HCT116 (cell line): ENCODE measurements around the gene RAET1E. TPM values are rescaled to one million over a fixed set of nuclear protein-coding genes. Genes with fewer than 3 reads are reported as not detected.

Experiments used
- ATAC-seq: fragments of 200-7000 bp; cut with Tn5 transposase; 2 replicates; pipeline ENCODE4 v1.9.1; 2020; ENCODE audit warnings: mild to moderate bottlenecking, moderate library complexity
- BruUV-seq: library from RNA; stranded (reverse); fragments of 400-500 nt; replicated peaks from 2 replicates; lab custom pipeline; 2021; lab: Mats Ljungman, UMichigan
- CTCF ChIA-PET: fragments of 300-600 bp; sonication (Branson Sonifier 250); formaldehyde crosslinking; loops from one replicate; lab custom pipeline; 2021; ENCODE audit warnings: antibody characterized with exemption; lab: Charles Lee
- POLR2A ChIA-PET: fragments of 300-600, 350-600 bp; sonication (Branson Sonifier 250); formaldehyde crosslinking; loops from one replicate; lab custom pipeline; 2021; ENCODE audit warnings: antibody characterized with exemption; lab: Charles Lee
- RAD21 ChIA-PET, 2 experiments: fragments of 300-600 bp; sonication (Branson Sonifier 250); formaldehyde crosslinking; loops; one replicate each; lab custom pipeline; 2023; ENCODE audit warnings: low total read pairs in 2 of 2; ENCODE audit not compliant: uncharacterized antibody in 2 of 2, unreplicated experiment in 2 of 2, low non-redundant PET in 1 of 2; lab: Charles Lee
- DNase-seq: peaks from one replicate; pipeline ENCODE4 v3.0.0-alpha.2; 2010; ENCODE audit warnings: low read depth, low spot score
- H2AFZ ChIP-seq: fragments of 200-600 bp; shearing (Covaris generic), sonication (generic); 2 replicates; pipeline ENCODE4 v1.6.1; 2017; ENCODE audit warnings: low read depth, mixed run types, mixed read lengths, antibody characterized with exemption, low read length; ENCODE audit not compliant: poor library complexity, severe bottlenecking
- H3K27ac ChIP-seq: 2 replicates; pipeline ENCODE4 v1.5.1; 2012; ENCODE audit warnings: low read depth, low read length
- H3K27me3 ChIP-seq: fragments of 200-600 bp; sonication (generic); 2 replicates; pipeline ENCODE4 v1.6.1; 2016; ENCODE audit warnings: mixed run types, low read length, mixed read lengths; ENCODE audit not compliant: insufficient read depth
- H3K36me3 ChIP-seq, 2 experiments: fragments of 200-500 bp in 1 of 2; fragments of 200-600 bp in 1 of 2; sonication (Bioruptor generic) in 1 of 2; sonication (generic) in 1 of 2; 2 replicates each; pipeline versions ENCODE4 v1.5.1 to v1.6.1; 2014 to 2016; ENCODE audit warnings: low read length in 2 of 2, inconsistent platforms in 1 of 2, mixed read lengths in 1 of 2, mixed run types in 1 of 2; ENCODE audit not compliant: insufficient read depth in 2 of 2, control insufficient read depth in 1 of 2
- H3K4me1 ChIP-seq, 2 experiments: fragments of 200-600 bp in 1 of 2; sonication (generic) in 1 of 2; 2 replicates each; pipeline versions ENCODE4 v1.5.1 to v1.6.1; 2012 to 2017; ENCODE audit warnings: low read length in 2 of 2, inconsistent platforms in 1 of 2, mild to moderate bottlenecking in 1 of 2, mixed read lengths in 1 of 2, mixed run types in 1 of 2, moderate library complexity in 1 of 2; ENCODE audit not compliant: insufficient read depth in 2 of 2, control insufficient read depth in 1 of 2
- H3K4me2 ChIP-seq: fragments of 200-600 bp; sonication (generic); 2 replicates; pipeline ENCODE4 v1.6.1; 2017; ENCODE audit warnings: mixed run types, low read length, mixed read lengths
- H3K4me3 ChIP-seq, 2 experiments: fragments of 200-600 bp in 1 of 2; sonication (generic) in 1 of 2; replicated peaks in 1 of 2; 2 replicates each; pipeline ENCODE4 v1.5.1; 2011 to 2016; ENCODE audit warnings: low read length in 2 of 2, control low read depth in 1 of 2, low read depth in 1 of 2, mild to moderate bottlenecking in 1 of 2, mixed read lengths in 1 of 2, mixed run types in 1 of 2
- H3K79me2 ChIP-seq: fragments of 200-600 bp; sonication (generic); 2 replicates; pipeline ENCODE4 v1.6.1; 2017; ENCODE audit warnings: mild to moderate bottlenecking, mixed run types, low read length, moderate library complexity, mixed read lengths; ENCODE audit not compliant: insufficient read depth
- H3K9ac ChIP-seq: fragments of 200-600 bp; sonication (generic); 2 replicates; pipeline ENCODE4 v1.6.1; 2016; ENCODE audit warnings: low read length, mixed read lengths
- H3K9me2 ChIP-seq: fragments of 200-600 bp; sonication (generic), shearing (Covaris generic); 2 replicates; pipeline ENCODE4 v1.6.1; 2017; ENCODE audit warnings: mixed run types, mild to moderate bottlenecking, moderate library complexity; ENCODE audit not compliant: insufficient read depth
- H3K9me3 ChIP-seq, 2 experiments: fragments of 200-500 bp in 1 of 2; fragments of 200-600 bp in 1 of 2; sonication (Bioruptor generic) in 1 of 2; sonication (generic) in 1 of 2; 2 replicates each; pipeline ENCODE4 v1.6.1; 2014 to 2017; ENCODE audit warnings: low read length in 2 of 2, mixed read lengths in 2 of 2, inconsistent platforms in 1 of 2, low read depth in 1 of 2, mild to moderate bottlenecking in 1 of 2, mixed run types in 1 of 2, moderate library complexity in 1 of 2; ENCODE audit not compliant: control insufficient read depth in 1 of 2, insufficient read depth in 1 of 2
- H4K20me1 ChIP-seq: fragments of 200-600 bp; sonication (generic), shearing (Covaris generic); 2 replicates; pipeline ENCODE4 v1.6.1; 2017; ENCODE audit warnings: mixed run types, mild to moderate bottlenecking, moderate library complexity; ENCODE audit not compliant: insufficient read depth
- CTCF ChIP-seq, 3 experiments: fragments of 200-600 bp in 1 of 3; sonication (generic) in 1 of 3; IDR thresholded peaks in 2 of 3; conservative IDR thresholded peaks in 1 of 3; 2 replicates each; pipeline ENCODE4 v1.5.1; 2012 to 2017; ENCODE audit warnings: low read depth in 2 of 3, low read length in 2 of 3, antibody characterized with exemption in 1 of 3, borderline replicate concordance in 1 of 3, control low read depth in 1 of 3, mild to moderate bottlenecking in 1 of 3, mixed read lengths in 1 of 3, mixed run types in 1 of 3, moderate library complexity in 1 of 3; ENCODE audit not compliant: insufficient read depth in 1 of 3
- EZH2 ChIP-seq: fragments of 200-600 bp; sonication (generic); IDR thresholded peaks from 2 replicates; pipeline ENCODE4 v1.6.1; 2017; ENCODE audit warnings: antibody characterized with exemption, mixed run types
- EZH2phosphoT487 ChIP-seq: fragments of 200-600 bp; IDR thresholded peaks from 2 replicates; pipeline ENCODE4 v1.6.1; 2018; ENCODE audit warnings: antibody characterized with exemption, borderline replicate concordance
- FOSL1 ChIP-seq: IDR thresholded peaks from 2 replicates; pipeline ENCODE4 v1.6.1; 2012; ENCODE audit warnings: low read depth
- JUND ChIP-seq: IDR thresholded peaks from 2 replicates; pipeline ENCODE4 v1.6.1; 2012
- MAX ChIP-seq: IDR thresholded peaks from 2 replicates; pipeline ENCODE4 v1.6.1; 2012
- POLR2A ChIP-seq: IDR thresholded peaks from 2 replicates; pipeline ENCODE4 v1.7.0; 2011; ENCODE audit warnings: borderline replicate concordance; ENCODE audit not compliant: insufficient read depth, insufficient read length; ENCODE audit errors: extremely low read depth
- POLR2AphosphoS5 ChIP-seq: IDR thresholded peaks from 2 replicates; pipeline ENCODE4 v1.6.1; 2011; ENCODE audit warnings: mild to moderate bottlenecking, low read depth, low read length, moderate library complexity
- RAD21 ChIP-seq: IDR thresholded peaks from 2 replicates; pipeline ENCODE4 v1.6.1; 2012; ENCODE audit warnings: low read depth, mild to moderate bottlenecking
- REST ChIP-seq: IDR thresholded peaks from 2 replicates; pipeline ENCODE4 v1.6.1; 2012; ENCODE audit warnings: low read depth
- SP1 ChIP-seq: IDR thresholded peaks from 2 replicates; pipeline ENCODE4 v1.6.1; 2012; ENCODE audit warnings: low read depth
- SRF ChIP-seq: IDR thresholded peaks from 2 replicates; pipeline ENCODE4 v1.6.1; 2012; ENCODE audit warnings: low read depth
- YY1 ChIP-seq: IDR thresholded peaks from 2 replicates; pipeline ENCODE4 v1.6.1; 2011; ENCODE audit warnings: low read length, low read depth, moderate library complexity, mild to moderate bottlenecking; ENCODE audit not compliant: insufficient replicate concordance; ENCODE audit errors: extremely low read depth
- ZFX ChIP-seq: fragments of 450-650 bp; IDR thresholded peaks from 2 replicates; pipeline ENCODE4 v1.6.1; 2017
- ZNF274 ChIP-seq: fragments of 200-500 bp; sonication (Bioruptor generic); IDR thresholded peaks from 2 replicates; pipeline ENCODE4 v1.6.1; 2014; ENCODE audit warnings: mild to moderate bottlenecking, low read depth, low read length, inconsistent platforms
- intact Hi-C: fragments of 100-400 bp; cut with micrococcal nuclease; formaldehyde crosslinking; loops from 2 replicates; pipeline ENCODE4 v1.10.0; 2022
- total RNA-seq: library from RNA; stranded (reverse); gene quantifications from one replicate; pipeline ENCODE4 v1.2.1, GENCODE V29; 2021; ENCODE audit not compliant: unreplicated experiment

Gene RAET1E
- total RNA-seq, 1 experiment from 2014 or later, result 3.9 TPM

- BruUV-seq, result no TSS peak
- no peak overlapping the region for H3K9ac ChIP-seq
- no peak for ATAC-seq
These were observed 38.0 kb downstream of the RAET1E start for GRCh38 chr6:149859938-149860337.

More at GRCh38 chr6:149859938-149860337, 38.0 kb downstream of the RAET1E start:
- no peak for TF ChIP-seq ZFX
- TF ChIP-seq JUND, result no peak
- TF ChIP-seq EZH2, result no peak
- TF ChIP-seq FOSL1, result no peak
- TF ChIP-seq EZH2phosphoT487, result no peak
- TF ChIP-seq RAD21, result no peak
- TF ChIP-seq YY1, result no peak
- no peak for TF ChIP-seq REST
- TF ChIP-seq SP1, result no peak
- TF ChIP-seq MAX, result no peak
- no peak for TF ChIP-seq POLR2AphosphoS5
- no peak for TF ChIP-seq ZNF274
- no peak for TF ChIP-seq POLR2A
- no peak for TF ChIP-seq CTCF (IDR thresholded peaks at IDR 0.05 in 2 of 3, conservative IDR thresholded peaks at IDR 0.05 in 1 of 3; ENCODE audit: borderline replicate concordance in 1 of 3, insufficient read depth in 1 of 3, low read depth in 2 of 3, low read length in 2 of 3)
- no peak for TF ChIP-seq SRF
- TF ChIP-seq, all 23 proteins: peak for 0
- H3K9me3 ChIP-seq, result no peaks in the 10 kb centered on the region
- no peak overlapping the region for H2AFZ ChIP-seq
- H4K20me1 ChIP-seq, result no peaks in the 10 kb centered on the region
- ChIA-PET POLR2A (interaction anchor here (0.9 kb wide), 1 partner anchor 14 kb away, joined by 3 read pairs; no protein-coding TSS in a partner anchor), CTCF (no interaction called here), RAD21 (no interaction called here)
- no peak overlapping the region for H3K4me2 ChIP-seq
- no peak overlapping the region for H3K27ac ChIP-seq
- no peaks in the 10 kb centered on the region for H3K27me3 ChIP-seq
- H3K4me3 ChIP-seq, result no peak overlapping the region
- intact Hi-C loops, result no loop called here
- H3K4me1 ChIP-seq, result peaks cover 34 to 56% of the 10 kb centered on the region in 2 experiments
- peaks cover 23% of the 10 kb centered on the region for H3K79me2 ChIP-seq
- H3K9me2 ChIP-seq, result no peaks in the 10 kb centered on the region
- no peaks in the 10 kb centered on the region for H3K36me3 ChIP-seq
- DNase-seq, result no peak
